Measurements from ENCODE around the gene GRPR.
"Not testable (repeated sequence)": the region's sequence is repeated elsewhere in the genome, so short reads cannot be mapped to it uniquely, and the experiment has no call there.

Gene GRPR

DNA sequence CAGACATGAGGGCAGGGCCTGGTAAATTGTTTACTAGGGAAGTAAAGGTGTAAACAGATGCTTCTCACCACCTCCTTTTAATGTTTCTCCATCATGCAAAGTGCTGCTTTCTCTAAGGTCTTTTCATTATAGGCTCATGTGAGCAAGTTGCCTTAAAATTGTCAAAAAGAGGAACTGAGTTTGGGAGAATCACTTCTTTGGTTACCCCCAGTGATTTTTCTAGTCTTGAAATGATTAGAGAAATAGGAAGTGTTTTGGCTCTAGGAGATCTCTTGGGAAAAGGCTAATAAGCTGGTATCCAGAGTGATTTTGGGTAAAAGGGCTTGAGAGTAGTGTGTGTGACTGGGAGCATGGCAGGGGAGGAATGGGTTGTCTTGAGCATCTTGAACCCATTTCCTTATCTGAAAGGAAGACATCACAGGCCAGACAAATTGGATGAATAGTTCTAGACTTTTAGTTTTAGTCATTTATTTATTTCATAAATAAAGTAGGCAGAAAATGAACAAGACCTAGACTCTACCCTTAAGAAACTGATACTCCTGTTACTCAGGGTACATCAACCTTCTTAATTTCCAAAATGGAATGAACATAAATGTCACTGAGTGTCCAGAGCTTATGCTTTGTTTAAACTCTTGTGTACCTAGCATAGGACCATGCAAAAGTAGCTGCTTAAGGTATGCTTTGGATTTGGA is 14.2 kb downstream of the GRPR start:
- DNase-seq (ENCODE audit: low read depth) = no peak

- no peak for DNase-seq (ENCODE audit: low read depth)
Observed at GRCh38 chrX:16138108-16138427, 14.7 kb downstream of the GRPR start.

DNA sequence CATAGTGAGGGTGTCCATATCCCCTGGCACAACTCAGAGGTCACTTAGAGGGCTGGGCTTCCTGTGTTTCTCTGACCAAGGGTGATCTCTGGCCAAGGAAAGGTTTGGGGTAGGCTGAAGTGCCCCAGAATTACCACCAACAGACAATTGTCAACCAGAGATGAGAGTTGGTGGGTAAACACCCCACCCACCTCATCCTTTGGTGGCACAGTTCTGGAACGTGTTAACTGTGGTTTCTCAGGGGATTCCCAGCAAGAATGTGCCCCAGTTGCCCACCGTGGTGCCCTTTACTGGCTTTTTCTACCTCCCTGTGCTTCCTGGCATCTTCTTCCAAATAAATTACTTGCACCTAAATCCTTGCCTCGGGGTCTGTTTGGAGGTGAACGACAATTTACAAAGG is 17.1 kb downstream of the GRPR start:
- DNase-seq (ENCODE audit: low read depth) = no peak

- no peak for DNase-seq (ENCODE audit: low read depth)
Observed at GRCh38 chrX:16140983-16141382, 17.6 kb downstream of the GRPR start.

GRCh38 chrX:16141422-16142245 is 18.3 kb downstream of the GRPR start:
- DNase-seq (ENCODE audit: low read depth) = no peak

DNA sequence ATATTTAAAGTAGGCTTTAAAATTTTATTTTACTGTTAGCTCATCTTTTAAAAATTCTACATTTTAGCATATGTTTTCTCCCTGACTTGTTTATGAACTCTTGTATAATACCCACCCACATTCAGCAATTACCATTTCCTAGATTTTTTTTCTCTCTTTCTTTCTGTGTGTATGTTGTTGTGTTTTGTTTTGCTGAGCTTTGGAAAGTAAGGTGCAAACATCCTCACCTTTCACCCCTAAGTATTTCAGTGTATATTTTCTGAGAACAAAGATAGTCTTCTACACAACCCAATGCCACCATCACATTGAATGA is 18.8 kb downstream of the GRPR start:
- DNase-seq (ENCODE audit: low read depth) = no peak

DNA sequence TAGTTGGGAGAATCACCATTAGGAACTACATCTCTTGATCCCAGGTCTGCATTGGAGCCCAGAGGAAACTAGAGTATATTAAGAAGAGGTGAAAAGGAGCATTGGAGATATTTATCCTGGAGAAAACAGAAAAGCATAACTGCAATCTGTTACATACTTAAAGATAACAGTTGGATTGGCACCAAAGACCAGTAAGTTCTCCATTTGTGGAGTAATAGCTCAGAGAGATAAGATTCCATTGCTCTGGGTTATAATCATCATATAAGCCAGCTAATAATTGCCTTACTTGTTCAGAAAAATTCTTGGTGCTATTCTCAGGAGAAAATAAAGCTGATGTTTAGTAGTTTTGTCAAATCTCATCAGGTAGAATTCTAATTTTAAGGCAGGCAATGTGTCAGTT is 20.6 kb downstream of the GRPR start:
- no peak for DNase-seq (ENCODE audit: low read depth)

DNA sequence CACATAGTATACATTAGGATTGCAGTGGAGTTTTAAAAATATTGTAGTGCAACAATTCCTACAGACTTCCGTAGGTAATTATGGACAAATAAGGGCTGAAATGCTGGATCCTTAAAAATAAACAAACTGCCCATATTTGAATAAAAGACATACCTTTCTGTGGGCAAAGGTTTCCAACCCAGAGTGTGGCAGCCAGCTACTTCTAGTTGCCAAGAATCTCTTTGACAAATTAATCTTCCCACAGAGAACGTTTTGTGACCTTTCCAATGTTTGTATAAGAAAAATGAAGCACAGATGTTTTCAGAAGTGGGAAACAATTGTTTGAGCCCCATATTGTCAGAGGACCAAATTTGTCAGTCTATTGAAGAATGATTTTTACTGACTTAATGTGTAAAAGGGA is 21.1 kb downstream of the GRPR start:
- no peak for DNase-seq (ENCODE audit: low read depth)

- DNase-seq (ENCODE audit: low read depth) = not testable (repeated sequence)
Observed at GRCh38 chrX:16145093-16145492, 21.7 kb downstream of the GRPR start.

GRCh38 chrX:16145656-16146055 is 22.3 kb downstream of the GRPR start:
- DNase-seq (ENCODE audit: low read depth) = no peak

DNA sequence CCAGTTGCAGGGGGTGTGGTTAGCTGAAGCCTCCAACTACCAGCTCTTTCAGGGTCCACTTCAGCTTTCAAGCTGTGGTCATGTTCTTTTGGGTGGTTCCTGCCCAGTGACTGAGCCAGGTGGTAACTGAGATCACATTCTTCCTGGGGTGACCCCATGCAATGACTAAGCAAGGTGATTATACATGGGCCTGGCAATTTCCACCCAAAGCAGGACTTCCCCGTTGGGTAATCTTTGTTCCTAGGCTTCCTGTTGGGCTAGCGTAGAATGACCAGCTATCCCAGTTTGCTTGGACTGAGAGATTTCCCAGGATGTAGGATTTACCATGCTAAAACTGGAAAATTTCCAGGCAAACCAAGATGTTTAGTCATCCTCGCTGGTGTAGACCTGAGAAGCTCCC is 25.5 kb downstream of the GRPR start:
- DNase-seq (ENCODE audit: low read depth) = no peak

DNA sequence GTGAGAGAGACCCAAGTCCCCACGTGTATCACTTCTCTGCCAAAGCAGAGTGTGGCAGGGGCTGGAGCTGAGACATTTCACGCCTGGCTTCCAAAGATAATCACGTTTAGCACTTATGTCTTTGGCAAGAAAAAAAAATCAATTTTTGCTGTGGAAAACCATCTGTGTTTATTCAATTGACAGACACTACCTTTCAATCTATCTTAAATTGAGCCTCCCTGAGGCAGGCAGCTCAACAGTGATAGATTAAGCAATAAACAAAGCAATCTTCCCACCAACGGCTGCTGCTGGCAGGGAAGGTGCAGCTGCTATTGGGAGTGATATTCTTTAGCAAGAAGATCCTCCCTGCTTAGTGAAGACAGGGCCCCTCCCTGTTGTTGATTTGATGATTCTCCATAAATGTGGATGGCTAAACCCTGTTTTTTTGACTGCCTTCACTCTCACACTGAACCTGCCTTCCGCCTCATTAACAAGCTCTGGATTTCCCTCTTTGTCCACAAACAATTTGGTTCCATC is 32.3 kb downstream of the GRPR start:
- DNase-seq (ENCODE audit: low read depth) = no peak

GRCh38 chrX:16156692-16157331 is 33.4 kb downstream of the GRPR start:
- no peak for DNase-seq (ENCODE audit: low read depth)

DNA sequence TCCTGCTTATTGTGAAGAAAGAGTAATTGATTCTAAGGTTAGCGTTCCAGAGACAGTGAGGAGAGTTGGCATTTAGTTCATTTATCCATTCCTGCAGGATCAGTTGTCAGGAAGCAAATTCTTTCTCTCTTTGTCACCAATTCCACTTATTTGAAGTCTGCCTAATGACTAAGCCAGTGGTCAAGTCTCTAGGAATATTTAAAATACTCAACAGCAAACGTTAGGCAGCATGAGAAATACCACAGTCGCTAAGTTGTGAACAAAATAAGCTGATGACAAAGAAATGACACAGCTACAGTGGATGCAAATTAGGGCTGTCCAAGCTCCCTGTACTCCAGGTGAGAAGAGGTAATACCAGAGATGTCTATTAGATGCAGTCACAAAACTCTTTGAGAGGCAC is 37.4 kb downstream of the GRPR start:
- no peak for DNase-seq (ENCODE audit: low read depth)

GRCh38 chrX:16161173-16161572 is 37.8 kb downstream of the GRPR start:
- DNase-seq (ENCODE audit: low read depth) = not testable (repeated sequence)

- no peak for DNase-seq (ENCODE audit: low read depth)
Observed at GRCh38 chrX:16162391-16162790, 39.0 kb downstream of the GRPR start.

DNA sequence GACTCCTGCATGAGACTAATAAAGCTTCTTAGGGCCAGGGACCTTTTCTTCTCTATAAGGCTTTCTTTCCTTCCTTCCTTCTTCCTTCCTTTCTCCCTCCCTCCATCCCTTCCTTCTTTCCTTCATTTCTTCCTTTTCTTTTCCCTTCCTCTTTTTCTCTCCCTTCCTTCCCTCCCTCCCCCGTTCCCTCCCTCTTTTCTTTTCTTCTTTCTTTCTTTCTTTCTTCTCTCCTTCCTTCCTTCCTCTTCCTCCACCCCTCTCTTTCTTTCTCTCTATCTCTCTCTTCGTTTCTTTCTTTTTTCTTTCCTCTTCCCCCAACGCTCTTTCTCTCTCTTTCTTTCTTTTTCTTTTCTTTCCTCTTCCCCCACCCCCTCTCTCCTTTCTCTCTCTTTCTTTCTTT is 41.4 kb downstream of the GRPR start:
- DNase-seq (ENCODE audit: low read depth) = no peak

GRCh38 chrX:16167181-16167580 is 43.8 kb downstream of the GRPR start, which contains the start of gene MAGEB17:
MAGEB17 (plus strand) TSS chrX:16167481; CDS start chrX:16170383, 2,902 bp downstream.
- DNase-seq (ENCODE audit: low read depth) = no peak

GRCh38 chrX:16171039-16171438 is 47.7 kb downstream of the GRPR start:
- no peak for DNase-seq (ENCODE audit: low read depth)

GRCh38 chrX:16171944-16172343 is 48.6 kb downstream of the GRPR start:
- no peak for DNase-seq (ENCODE audit: low read depth)

DNA sequence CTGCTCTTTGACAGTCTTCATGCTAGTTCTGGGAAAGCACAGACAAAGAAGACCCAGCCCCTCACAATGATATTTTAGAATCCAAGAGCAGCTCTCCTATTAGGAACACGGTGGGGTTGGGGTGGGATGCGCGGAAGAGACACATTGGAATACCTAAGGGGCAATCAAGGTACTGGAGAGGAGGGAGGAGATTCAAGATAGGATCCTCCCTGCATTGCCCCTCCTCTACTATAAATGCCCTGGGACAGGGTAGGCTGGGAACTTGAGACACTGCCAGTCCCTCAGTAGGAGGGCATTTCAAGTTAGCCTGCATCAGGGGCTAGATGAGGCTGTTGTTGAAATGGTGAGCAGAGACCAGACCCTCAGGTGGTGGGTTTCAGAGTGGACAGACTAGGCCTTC is 49.0 kb downstream of the GRPR start:
- no peak for DNase-seq (ENCODE audit: low read depth)

DNA sequence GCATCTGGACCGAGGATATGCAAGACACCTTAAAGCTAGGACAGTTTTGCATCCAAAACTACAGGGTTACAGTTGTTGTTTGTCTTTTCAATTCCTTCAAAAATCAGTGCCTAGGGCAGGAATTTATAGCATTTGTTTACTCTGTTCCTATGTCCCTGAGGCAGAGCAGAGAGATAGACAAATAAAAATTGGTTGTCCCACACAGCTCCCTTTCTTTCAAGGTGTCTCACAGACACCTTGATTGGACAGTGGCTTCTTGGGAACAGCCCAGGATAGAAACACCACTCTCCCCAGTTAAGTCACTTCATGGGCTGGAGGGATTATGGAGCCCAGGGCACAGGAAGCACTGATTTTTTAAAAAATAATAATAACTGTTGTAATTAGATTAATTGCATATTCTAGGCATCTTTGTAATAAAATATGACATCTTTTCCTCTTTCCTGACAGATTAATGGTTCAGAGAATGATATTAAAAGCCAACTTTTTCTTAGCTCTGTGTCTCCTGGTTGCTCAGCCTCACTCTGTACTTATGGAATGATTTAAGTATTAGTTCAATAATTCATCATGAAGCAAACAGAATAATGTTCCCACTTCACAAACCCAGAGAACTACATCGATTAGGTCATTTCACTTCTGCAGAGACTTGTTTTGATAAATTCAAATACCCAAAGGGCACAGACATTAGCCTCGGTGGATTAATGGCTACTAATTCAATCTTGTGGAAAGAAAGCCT is 52.1 kb downstream of the GRPR start:
- no peak for DNase-seq (ENCODE audit: low read depth)

DNA sequence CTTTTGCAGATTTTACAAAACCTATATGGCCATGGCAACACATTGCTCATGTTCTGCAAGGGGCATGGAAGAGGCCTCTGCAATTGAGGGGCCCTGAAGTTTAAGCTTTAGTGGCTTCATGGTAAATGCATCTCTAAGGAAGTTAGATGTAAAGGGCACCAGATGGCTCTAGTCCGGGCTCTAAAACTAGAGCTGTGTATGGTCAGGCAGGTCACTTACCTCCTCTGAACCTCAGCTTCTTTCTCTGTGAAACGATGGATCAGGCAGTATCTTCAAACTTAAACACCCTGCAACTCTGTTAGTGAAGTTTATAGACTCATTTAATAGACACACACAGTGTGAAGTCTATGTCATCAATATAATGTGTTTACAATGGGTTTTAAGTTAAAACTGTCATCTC is 53.9 kb downstream of the GRPR start:
- no peak for DNase-seq (ENCODE audit: low read depth)
